Suprapubic skin (tissue), 4 donors: ENCODE results near the gene TNKS2. TPM values are rescaled to one million over a fixed set of nuclear protein-coding genes. Genes with fewer than 3 reads are reported as not detected.

ENCODE experiments used
- DNase-seq, 2 donors: peaks; one replicate each; pipeline ENCODE4 v3.0.0-alpha.2; 2019; ENCODE audit warnings: low spot score in 2 of 2
- H3K27ac ChIP-seq: fragments of 200-600 bp; sonication (generic); one replicate; pipeline ENCODE4 v1.5.1; 2019
- H3K27me3 ChIP-seq: fragments of 200-600 bp; sonication (generic); one replicate; pipeline ENCODE4 v1.5.1; 2019
- H3K36me3 ChIP-seq: fragments of 200-600 bp; sonication (generic); one replicate; pipeline ENCODE4 v1.5.1; 2019
- H3K4me1 ChIP-seq: fragments of 200-600 bp; sonication (generic); one replicate; pipeline ENCODE4 v1.5.1; 2019
- H3K4me3 ChIP-seq: fragments of 200-600 bp; sonication (generic); one replicate; pipeline ENCODE4 v1.5.1; 2019; ENCODE audit warnings: mild to moderate bottlenecking
- H3K9me3 ChIP-seq: fragments of 200-600 bp; sonication (generic); one replicate; pipeline ENCODE4 v1.5.1; 2019
- CTCF ChIP-seq, 2 donors: fragments of 200-600 bp in 1 of 2; fragments of 450-650 bp in 1 of 2; sonication (generic) in 1 of 2; IDR thresholded peaks; one replicate each; pipeline ENCODE4 v1.5.1; 2016 to 2019; ENCODE audit warnings: antibody characterized with exemption in 2 of 2, mild to moderate bottlenecking in 1 of 2, moderate library complexity in 1 of 2
- EP300 ChIP-seq: sonication (generic); formaldehyde crosslinking; IDR thresholded peaks from one replicate; pipeline ENCODE4 v1.6.1; 2017; ENCODE audit warnings: antibody characterized with exemption
- POLR2A ChIP-seq, 2 donors: fragments of 450-650 bp; IDR thresholded peaks; one replicate each; pipeline ENCODE4 v1.6.1; 2017; ENCODE audit warnings: antibody characterized with exemption in 2 of 2, mild to moderate bottlenecking in 2 of 2, moderate library complexity in 2 of 2
- POLR2AphosphoS5 ChIP-seq, 3 donors: sonication (generic); formaldehyde crosslinking; IDR thresholded peaks; one replicate each; pipeline ENCODE4 v1.6.1; 2017; ENCODE audit warnings: antibody characterized with exemption in 3 of 3
- WGBS: methylation state at CpG from one replicate; pipeline ENCODE4 v1.1.5; 2018; 5-methylcytosine and 5-hydroxymethylcytosine counted together
- total RNA-seq, 4 donors: library from RNA; depleted of rRNA; stranded (reverse); fragments of >200 nt; gene quantifications; one replicate each; pipeline ENCODE4 v1.1.0, GENCODE V29; 2016

Gene TNKS2
- total RNA-seq, 4 donors from 2014 or later: 33.8 to 69.4 (median 47.0) TPM

GRCh38 chr10:91785830-91786229 lies 12.4 kb upstream of the TNKS2 start:
- Histone ChIP-seq H3K4me3 (no peak overlapping the region), H3K27me3 (no peaks in the 10 kb centered on the region), H3K4me1 (peaks cover 18% of the 10 kb centered on the region), H3K27ac (no peak overlapping the region), H3K36me3 (no peaks in the 10 kb centered on the region), H3K9me3 (no peaks in the 10 kb centered on the region)
- no peak for TF ChIP-seq CTCF (IDR thresholded peaks at IDR 0.05)
- TF ChIP-seq POLR2A (IDR thresholded peaks at IDR 0.05): no peak
- no peak for TF ChIP-seq EP300
- no peak for TF ChIP-seq POLR2AphosphoS5 (IDR thresholded peaks at IDR 0.05)
- WGBS: 33% methylated on average over 1 of the region's 1 CpG
- DNase-seq: no peak

- no peak overlapping the region for H3K4me3 ChIP-seq
- 60% methylated on average over 1 of the region's 2 CpGs for WGBS
- no peak for DNase-seq
- TF ChIP-seq POLR2AphosphoS5 (IDR thresholded peaks at IDR 0.05) (no peak), CTCF (IDR thresholded peaks at IDR 0.05) (no peak), POLR2A (IDR thresholded peaks at IDR 0.05) (no peak), EP300 (no peak)
- H3K9me3 ChIP-seq: no peaks in the 10 kb centered on the region
- no peaks in the 10 kb centered on the region for H3K27me3 ChIP-seq
- no peak overlapping the region for H3K27ac ChIP-seq
- no peaks in the 10 kb centered on the region for H3K36me3 ChIP-seq
- peaks cover 18% of the 10 kb centered on the region for H3K4me1 ChIP-seq
These were observed 11.0 kb upstream of the TNKS2 start for GRCh38 chr10:91787258-91787657.

GRCh38 chr10:91787810-91788209 lies 10.4 kb upstream of the TNKS2 start:
- H3K27ac ChIP-seq: peak overlapping the region; percentile 43
- no peaks in the 10 kb centered on the region for H3K36me3 ChIP-seq
- H3K4me1 ChIP-seq: peaks cover 18% of the 10 kb centered on the region
- no peak for TF ChIP-seq EP300
- no peak for TF ChIP-seq POLR2A (IDR thresholded peaks at IDR 0.05)
- no peak for TF ChIP-seq POLR2AphosphoS5 (IDR thresholded peaks at IDR 0.05)
- TF ChIP-seq CTCF (IDR thresholded peaks at IDR 0.05): no peak
- H3K4me3 ChIP-seq: no peak overlapping the region
- no peak for DNase-seq
- WGBS: 77% methylated on average over 2 of the region's 2 CpGs
- no peaks in the 10 kb centered on the region for H3K27me3 ChIP-seq
- no peaks in the 10 kb centered on the region for H3K9me3 ChIP-seq

DNA sequence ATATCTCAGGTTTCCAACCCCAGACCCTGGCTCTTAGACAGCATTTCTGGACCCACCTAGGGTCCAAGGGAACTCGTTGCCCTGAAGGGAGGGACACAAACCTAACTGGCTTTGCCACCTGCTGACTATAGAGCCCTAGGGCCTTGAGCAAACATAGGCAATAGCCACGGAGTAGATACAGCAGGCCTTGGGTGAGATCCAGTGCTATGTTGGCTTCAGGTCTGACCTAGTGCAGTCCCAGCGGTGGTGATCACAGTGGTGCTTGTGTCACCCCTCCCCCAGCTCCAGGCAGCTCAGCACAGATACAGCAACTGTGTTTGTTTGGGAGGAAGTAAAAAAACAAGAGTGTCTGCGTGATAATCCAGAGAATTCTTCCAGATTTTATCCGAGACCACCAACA lies 9.7 kb upstream of the TNKS2 start:
- no peaks in the 10 kb centered on the region for H3K36me3 ChIP-seq
- WGBS: 55% methylated on average over 5 of the region's 5 CpGs
- H3K4me3 ChIP-seq: no peak overlapping the region
- H3K27ac ChIP-seq: peak overlapping the region; percentile 43
- DNase-seq: no peak
- TF ChIP-seq CTCF (IDR thresholded peaks at IDR 0.05): no peak
- TF ChIP-seq POLR2A (IDR thresholded peaks at IDR 0.05): no peak
- TF ChIP-seq EP300: no peak
- no peak for TF ChIP-seq POLR2AphosphoS5 (IDR thresholded peaks at IDR 0.05)
- peaks cover 18% of the 10 kb centered on the region for H3K4me1 ChIP-seq
- H3K9me3 ChIP-seq: no peaks in the 10 kb centered on the region
- no peaks in the 10 kb centered on the region for H3K27me3 ChIP-seq

GRCh38 chr10:91796331-91797047 lies 1.7 kb upstream of the TNKS2 start:
- peaks cover 43% of the 10 kb centered on the region for H3K4me1 ChIP-seq
- H3K27ac ChIP-seq: peak overlapping the region; percentile 95
- H3K4me3 ChIP-seq: peak overlapping the region; percentile 67
- no peaks in the 10 kb centered on the region for H3K27me3 ChIP-seq
- DNase-seq: no peak
- no peaks in the 10 kb centered on the region for H3K36me3 ChIP-seq
- no peak for TF ChIP-seq CTCF (IDR thresholded peaks at IDR 0.05)
- TF ChIP-seq EP300: no peak
- no peak for TF ChIP-seq POLR2AphosphoS5 (IDR thresholded peaks at IDR 0.05)
- TF ChIP-seq POLR2A (IDR thresholded peaks at IDR 0.05): no peak
- H3K9me3 ChIP-seq: no peaks in the 10 kb centered on the region
- 8% methylated on average over 11 of the region's 11 CpGs for WGBS
